Neural cell (in vitro differentiated cells): ENCODE data around the gene SUPT3H.

Experiments
- MXI1 ChIP-seq: fragments of 450-650 bp; conservative IDR thresholded peaks from 2 replicates; pipeline ENCODE4 v1.6.1; 2014; ENCODE audit warnings: antibody characterized with exemption, mild to moderate bottlenecking; ENCODE audit not compliant: poor library complexity, severe bottlenecking
- TAF1 ChIP-seq: IDR thresholded peaks from 2 replicates; pipeline ENCODE4 v1.6.1; 2012; ENCODE audit warnings: low read depth
- TF ChIP-seq, protein P1 (sequence below): fragments of 450-650 bp; IDR thresholded peaks from 2 replicates; pipeline ENCODE4 v1.5.1; 2014; ENCODE audit warnings: antibody characterized with exemption, mild to moderate bottlenecking, moderate library complexity; ENCODE audit not compliant: poor library complexity, severe bottlenecking

DNA sequence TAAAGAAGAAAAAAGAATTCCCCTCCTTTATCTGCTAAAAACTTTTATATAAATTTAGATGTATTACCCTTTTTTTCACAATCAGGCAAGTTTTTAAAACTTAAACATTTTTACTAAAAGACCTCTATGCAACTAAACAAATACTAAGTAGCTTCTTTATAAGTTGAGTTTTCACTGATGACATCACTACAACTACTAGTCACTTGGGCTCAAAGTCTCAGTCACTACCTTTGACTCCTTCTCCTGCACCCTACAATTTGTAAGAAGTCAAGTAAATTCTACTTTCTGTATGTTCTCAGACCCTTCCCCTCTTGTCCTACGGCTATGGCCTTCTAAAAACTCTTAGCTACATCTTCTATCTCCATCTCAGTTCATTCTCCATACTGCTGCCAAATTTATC, 11.2 kb downstream of the SUPT3H start:
- TF ChIP-seq, protein P1, sequence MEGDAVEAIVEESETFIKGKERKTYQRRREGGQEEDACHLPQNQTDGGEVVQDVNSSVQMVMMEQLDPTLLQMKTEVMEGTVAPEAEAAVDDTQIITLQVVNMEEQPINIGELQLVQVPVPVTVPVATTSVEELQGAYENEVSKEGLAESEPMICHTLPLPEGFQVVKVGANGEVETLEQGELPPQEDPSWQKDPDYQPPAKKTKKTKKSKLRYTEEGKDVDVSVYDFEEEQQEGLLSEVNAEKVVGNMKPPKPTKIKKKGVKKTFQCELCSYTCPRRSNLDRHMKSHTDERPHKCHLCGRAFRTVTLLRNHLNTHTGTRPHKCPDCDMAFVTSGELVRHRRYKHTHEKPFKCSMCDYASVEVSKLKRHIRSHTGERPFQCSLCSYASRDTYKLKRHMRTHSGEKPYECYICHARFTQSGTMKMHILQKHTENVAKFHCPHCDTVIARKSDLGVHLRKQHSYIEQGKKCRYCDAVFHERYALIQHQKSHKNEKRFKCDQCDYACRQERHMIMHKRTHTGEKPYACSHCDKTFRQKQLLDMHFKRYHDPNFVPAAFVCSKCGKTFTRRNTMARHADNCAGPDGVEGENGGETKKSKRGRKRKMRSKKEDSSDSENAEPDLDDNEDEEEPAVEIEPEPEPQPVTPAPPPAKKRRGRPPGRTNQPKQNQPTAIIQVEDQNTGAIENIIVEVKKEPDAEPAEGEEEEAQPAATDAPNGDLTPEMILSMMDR: no peak
- TF ChIP-seq TAF1 (no peak), MXI1 (no peak)
